ENCODE measurements around the gene DHRS3.
"Not testable (repeated sequence)": the region's sequence is repeated elsewhere in the genome, so short reads cannot be mapped to it uniquely, and the experiment has no call there.

Gene DHRS3

DNA sequence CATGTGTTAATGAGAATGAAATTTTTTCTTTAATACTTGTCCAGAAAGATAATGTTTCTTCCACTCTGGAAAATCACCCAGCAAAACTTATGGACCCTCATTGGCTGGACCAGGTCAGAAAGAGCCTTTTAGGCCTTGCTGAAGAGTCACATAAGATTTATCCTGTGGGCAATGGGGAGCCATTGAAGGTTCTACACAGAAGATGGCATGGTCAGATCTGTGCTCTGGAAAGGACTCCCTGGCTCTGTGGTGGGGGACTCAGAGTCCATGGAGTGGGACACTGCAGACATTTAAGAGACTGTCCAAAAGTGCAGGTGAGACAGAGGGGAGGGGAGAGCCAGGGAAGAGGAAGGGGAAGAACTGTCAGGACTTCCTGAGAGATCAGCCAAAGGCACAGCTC lies 66.4 kb downstream of the DHRS3 start:
- DNase-seq: no peak

DNA sequence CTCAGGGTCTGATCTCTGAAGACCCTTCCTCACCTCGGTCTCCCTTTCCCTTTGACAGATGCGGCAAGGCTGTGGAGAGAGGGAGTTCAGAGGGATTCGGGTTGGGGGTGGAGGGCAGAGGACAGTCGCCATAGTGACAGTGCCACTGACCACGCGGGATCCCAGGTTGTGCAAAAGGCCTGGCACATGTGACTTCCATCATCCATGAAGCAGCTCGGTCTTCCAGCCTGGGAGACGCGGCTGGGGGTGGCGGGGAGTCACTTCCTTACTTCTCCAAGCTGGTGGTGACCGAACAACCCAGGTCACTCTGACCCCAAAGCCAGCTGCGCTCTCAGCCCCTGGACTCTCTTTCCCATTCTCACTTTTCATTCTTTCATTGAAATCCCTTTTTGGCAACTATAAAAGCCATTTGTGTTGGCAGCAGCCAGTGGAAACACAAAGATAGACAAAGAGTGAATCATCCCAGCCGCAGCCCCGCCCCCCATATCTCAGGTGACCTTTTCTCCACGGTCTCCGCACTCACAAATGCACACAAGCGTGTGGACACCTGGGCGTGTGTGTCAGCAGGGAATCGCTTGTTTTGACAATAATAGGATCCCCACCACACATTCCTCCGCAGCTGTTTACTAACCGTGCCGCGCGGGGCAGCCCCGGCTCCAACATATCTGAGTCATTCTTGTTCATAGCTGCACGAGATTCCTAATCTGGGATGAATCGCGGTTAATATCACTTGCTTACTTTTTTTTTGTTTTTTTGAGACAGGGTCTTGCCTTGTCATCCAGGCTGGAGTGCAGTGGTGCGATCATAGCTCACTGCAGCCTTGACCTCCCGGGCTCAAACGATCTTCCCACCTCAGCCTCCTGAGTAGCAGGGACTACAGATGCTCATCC lies 68.3 kb downstream of the DHRS3 start:
- DNase-seq: no peak

DNA sequence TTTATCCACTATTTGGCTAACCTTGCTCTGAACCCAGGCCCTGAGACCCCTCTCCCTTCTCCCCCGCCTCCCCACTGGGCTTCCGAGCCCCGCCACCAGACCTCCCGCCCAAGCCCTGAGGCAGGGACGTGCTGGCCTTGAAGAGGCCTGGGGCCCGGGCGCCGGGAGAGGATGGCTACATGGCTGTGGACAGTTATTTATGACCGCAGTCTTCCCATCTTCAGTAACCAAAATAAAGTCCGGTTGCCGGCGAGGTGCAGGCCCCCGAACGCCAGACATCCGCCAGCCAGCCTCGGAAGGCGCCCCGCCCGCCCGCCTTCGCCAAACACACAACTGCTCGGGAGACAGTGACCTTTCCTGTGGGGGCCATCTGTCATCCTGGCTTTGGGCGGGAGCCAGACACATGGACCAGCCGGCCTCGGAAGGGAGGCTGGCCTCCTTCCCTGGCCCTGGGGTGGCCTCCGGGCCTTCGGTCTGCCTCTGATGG lies 69.0 kb downstream of the DHRS3 start:
- no peak for DNase-seq

DNA sequence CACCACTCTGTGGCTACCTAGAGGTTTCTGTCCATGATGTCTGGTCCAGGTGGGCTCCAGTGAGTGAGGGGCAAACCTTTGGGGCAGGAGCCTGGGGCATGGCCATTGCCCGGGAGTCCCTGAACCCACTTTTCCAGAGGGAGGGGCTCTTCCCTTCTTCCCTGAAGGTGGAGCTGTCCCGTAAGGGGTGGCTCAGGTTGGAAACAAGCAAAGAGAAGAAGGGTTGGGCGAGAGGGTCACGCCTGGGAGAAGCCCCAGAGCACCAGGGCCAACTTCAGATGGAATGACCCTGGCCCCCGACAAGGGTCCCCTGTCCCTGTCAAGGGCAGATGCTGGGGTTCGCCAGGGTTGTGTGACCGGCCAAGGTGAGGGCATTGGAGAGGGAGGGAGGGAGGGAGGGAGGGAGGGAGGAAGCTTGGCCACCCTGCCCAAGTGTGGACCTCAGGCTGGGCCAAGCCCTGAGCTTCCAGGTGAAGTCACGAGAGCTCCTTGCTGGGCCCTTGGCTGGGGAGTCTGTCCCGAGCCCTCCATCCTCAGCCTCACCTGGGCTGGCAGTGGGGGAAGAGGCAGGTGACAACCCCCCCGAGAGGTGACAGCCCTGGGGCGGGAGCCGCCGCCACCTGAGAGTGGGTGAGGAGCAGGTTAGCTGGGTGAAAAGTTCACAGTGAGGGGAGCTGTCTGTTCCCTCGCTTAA lies 69.6 kb downstream of the DHRS3 start:
- DNase-seq: no peak

DNA sequence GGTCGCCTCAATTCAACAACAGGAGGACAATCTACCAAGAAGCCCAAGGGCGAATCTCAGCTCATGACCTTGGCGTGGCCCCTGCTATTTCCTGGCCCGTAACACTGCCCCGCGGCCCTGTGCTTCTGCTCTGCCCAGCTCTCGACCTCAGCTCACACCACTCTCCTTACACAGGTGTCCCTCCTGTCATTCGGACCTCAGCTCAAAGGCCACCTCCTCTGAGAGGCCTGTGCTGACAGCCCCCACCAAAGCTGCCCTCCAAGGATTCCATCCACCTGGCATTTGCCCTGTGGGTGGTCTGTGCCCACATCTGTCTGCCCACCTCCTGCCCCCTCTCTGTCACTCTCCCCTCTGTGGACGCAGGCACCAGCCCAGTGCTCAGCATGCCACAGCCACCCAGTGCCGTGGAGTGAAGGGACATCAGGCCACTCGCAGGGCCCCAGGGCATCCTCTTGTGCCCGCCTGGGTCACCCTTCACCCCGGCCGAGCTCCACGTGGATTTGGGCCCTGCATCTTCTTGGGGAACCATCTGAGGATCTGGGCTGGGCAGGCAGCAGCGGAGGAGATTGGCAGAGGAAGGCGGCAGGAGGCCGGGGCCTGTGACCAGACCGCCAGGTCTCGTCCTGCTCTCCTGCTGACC lies 70.3 kb downstream of the DHRS3 start:
- no peak for DNase-seq

DNA sequence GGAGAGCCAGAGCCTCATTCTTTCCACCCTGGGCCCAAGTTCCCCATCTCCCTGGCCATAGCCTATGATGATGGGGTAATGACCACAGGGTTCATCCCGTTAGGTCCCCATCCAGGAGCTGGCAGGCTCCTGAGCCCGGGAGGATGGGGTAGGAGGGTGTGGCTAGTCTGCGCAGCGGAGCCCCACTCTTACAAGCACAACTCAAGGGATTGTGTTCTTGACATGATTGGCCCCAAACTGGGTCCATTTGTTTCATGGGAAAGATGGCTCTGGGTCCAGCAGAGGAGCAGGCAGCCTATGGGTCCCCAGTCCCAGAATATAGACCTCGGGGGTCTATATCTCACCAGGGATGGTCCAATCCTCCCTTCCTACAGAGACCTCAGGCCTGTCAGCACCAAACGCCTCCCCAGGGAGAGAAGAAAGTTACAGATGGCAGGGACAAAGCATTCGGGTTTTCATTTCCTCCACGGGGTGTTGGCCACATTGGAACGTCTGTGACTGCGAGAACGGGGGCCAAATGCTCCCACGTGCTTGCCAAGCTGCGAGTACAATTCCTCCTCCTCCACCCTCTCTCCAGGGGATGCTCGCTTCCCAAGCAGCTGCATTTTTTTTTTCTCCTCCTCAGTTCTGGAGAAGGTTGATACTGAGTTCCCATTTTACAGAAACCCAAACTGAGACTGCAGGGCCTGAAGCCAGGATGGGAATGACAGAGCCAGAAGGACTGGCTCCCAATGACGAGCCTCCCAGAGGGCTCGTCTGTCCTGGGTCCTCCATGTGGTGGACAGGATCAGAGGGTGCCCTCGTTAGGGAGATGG lies 71.0 kb downstream of the DHRS3 start:
- no peak for DNase-seq

DNA sequence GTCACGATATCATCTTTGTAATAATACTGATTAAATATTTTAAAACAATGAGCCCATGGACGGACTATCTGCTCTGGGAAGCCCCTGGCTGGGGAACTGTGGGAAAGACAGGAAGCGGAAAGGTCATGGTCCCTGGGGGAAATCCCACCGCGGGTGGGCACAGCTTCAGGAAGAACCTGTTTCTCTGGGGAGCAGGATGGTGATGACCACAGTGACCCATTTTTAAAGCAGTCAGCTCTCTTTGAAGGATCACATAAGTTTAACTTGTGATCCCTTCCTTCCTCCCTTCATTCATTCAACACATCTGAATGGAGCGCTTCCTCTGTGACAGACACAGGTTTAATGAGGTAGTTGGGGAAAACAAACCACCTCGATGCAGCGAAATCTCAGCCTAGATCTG lies 73.0 kb downstream of the DHRS3 start:
- no peak for DNase-seq

DNA sequence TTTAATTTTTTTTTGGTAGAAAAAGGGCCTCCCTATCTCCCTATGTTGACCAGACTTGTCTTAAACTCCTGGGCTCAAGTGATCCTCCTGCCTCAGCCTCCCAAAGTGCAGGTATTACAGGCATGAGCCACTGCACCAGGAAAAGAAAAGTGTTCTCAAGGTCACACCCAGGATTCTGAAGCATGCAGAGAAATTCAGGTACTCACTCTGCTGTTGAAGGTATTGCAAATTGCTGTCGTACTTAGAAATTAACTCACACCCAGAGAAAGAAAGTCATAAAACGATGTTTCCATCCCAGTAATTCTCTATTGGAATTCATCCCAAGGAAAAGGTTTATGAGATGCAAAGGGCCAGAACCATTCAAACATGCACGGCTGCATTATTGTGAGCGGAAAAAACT lies 73.7 kb downstream of the DHRS3 start:
- no peak for DNase-seq

DNA sequence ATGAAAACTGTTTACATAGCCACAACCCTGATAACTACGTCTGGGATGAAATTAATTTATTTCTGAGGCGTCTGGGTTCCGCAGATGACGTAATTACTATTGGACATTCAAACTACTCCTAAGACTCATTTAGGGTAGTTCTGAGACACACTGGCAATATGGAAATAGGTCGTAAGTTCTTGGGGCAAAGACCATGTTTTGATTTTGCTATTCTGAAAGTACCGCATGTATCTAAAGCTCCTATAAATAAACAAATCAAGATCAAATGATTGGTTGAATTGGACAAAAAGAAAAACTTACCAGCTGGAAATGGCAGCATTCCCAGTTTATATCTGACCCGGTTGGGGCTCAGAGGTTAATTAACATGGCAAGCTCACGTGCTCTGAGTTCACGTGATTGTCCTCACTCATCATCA lies 74.3 kb downstream of the DHRS3 start:
- DNase-seq: no peak

DNA sequence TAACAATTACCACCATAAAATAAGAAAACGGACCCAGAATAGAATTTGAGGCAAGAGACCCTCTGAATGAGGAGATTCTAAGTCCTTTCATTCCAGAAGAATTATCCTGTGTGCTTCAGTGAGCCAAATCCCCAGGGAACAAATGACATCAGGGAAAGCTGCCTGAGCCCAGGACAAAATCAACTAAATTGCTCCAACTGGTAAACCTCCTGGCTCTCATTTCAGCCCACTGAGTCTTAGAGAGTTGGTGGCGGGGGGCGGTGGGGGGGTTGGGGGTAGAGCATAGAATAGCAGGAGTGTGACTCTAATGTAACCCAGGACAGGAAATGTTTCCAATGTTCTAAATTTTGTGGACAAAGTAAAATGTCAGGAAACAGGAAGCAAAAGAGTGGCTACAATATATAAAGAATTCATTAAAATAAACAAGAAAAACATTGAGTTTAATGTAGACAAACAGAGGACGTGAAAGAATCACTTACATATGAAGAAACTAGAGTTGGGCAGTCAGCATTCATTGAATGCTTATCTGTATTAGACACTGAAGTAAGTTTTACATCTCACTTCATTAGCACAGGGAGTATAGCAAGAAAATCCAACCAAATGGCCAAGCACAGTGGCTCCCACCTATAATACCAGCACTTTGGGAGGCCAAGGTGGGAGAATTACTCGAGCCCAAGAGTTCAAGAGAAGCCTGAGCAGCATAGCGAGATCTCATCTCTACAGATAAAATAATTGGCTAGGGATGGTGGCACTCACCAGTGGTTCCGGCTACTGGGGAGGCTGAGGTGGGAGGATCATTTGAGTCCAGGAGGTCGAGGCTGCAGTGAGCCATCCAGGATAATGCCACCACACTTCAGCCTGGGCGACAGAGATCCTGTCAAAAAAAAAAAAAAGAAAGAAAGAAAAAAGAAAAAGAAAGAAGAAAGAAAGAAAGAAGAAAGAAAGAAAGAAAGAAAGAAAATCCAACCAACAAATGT lies 75.1 kb downstream of the DHRS3 start:
- no peak for DNase-seq

DNA sequence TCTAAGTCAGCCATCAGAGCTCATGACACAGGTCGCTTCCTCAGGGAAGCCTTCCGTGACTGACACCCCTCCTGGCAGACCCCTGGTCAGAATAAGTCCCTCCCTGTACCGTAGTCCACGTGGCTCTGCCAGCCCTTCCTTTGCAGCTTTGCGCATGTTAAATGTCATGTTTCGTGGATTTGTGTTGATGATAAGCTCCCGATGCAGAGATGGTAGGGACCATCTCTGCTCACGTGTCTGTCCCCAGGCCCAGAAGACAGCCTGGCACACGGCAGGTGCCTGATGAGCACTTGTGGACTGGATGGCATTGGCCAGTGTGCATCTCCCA lies 75.9 kb downstream of the DHRS3 start:
- no peak for DNase-seq

DNA sequence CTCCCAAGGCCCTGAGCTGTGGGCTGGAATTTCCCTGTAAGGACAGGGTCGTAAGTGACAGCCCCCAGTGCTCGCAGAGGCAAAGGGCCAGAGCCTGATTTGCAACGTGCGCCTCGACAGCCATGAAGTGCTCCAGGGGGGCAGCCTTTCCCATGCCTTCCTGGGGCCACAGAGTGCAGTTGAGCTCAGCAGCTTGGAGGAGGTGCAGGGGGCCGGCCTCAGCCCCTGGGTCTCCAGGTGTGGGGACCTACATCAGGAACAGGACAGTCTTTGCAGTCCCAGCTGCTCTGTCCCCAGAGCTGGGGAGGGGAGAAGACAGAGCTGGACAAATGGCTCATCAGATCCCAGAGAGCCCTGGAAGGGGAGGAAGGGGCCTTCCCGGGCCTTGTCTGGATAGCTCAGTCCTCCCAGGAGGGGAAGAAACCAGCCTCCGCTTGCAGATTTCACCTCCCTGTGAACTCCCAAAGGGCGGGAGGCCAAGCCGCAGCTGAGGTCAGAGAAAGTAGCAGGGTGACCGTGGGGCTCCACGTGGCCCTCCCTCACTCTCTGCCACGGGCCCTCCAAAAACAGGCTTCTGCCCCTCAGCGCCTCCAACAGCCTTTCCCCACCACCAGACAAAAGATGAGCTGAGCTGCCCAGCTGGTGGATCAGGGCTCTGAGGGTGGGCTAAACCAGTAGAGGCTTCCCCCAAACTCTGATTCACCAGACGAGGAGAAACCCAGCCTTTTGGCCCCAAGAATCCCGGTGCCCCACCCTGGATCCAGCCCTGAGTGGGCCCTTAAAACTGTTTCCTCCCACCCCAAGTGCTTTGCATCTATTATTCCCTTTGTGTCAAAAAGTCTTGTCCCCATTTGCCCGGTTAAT lies 76.5 kb downstream of the DHRS3 start:
- DNase-seq: no peak

DNA sequence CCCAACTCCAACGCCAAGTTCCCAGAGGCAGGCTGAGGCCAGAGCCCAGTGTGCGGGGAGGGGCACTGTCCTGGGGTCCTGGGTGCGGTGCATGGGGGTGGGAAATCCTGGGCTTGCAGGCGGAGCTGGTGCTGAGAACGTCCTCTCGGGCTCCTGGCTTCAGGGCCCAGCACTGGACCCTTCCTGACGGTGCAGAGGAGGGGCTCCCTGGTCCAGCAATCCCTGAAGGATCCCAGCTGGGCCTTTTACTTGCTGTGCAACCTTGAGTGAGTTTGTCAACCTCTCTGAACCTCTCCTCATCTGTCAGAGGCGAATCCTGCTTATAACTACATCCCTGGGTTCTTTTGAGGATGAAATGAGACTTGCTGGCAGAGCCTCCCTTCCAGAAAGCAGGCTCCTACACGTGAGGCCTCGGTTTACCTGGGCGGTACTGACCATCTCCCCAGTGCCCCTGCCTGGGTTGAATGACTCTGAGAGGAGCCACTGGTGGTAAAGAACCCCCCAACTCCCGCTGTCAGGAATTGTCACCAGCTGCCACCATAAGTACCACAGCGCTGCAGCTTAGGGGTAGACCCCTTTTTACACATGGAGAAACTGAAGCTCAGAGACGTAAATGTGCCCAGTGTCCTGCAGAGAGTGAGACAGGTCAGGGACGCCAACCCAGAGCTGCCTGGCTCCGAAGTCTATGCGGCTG lies 77.3 kb downstream of the DHRS3 start:
- DNase-seq: no peak

DNA sequence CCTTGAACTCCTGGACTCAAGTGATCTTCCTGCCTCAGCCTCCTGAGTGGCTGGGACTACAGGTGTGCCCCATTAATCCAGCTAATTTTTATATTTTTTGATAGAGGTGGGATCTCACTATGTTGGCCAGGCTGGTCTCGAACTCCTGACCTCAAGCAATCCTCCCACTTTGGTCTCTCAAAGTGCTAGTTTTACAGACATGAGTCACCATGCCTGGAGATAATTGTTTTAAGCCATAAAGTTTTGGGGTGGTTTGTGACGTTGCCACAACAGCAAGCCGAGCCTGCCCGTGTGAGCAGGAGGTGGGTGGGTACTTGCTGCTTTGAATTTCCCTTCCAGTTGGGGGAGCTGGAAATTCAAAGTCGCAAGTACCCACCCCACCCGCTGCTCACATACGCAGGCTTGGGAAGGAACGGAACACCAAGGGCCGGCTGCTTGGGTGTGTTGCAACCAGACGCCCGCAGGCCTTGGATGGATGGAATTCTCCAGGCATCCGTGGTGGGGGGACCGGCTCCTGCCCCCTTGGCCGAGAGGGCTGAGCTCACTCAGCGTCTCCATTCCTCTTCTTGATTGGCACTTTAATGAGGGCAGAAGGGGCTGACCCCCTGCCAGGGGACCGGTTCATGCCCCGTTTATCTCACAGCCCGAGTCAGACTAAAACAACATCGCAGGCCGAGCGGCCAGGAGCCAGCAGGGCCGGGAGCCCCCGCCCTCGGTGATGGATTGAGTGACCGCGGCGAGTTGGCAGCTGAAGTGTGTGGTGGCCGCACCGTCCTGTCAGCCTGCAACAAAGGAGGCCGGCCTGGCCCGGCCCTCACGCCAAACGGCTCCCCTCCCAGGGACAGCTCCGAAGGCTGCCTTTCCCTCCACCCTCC lies 78.1 kb downstream of the DHRS3 start:
- no peak for DNase-seq

DNA sequence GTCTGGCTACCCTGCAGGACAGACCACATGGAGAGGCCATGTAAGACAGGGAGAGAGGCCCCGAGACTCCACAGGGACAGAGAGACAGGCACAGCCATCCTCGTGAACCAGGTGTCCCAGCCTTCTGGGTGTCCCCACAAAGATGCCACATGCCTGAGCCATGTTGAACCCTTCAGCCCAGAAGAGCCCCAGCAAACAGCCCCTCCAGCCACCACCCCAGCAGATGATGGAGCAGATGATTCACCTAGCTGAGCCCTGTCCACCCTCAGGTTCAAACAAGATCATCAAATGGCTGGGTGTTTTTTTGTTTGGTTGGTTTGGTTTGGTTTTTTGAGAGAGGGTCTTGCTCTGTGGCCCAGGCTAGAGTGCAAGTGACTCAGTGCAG lies 78.7 kb downstream of the DHRS3 start:
- DNase-seq: no peak

DNA sequence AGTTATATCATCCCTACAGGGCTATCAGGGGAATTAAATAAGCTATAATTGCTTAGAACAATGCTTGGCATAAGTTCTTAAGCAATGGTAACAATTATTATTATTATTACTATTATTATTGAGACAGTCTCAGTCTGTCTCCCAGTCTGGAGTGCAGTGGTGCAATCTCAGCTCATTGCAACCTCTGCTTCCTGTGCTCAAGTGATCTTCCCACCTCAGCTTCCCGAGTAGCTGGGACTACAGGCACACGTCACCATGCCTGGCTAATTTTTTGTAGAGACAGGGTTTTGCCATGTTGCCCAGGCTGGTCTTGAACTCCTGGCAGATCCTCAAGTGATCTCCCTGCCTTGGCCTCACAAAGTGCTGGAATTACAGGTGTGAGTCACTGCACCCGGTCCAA lies 79.5 kb downstream of the DHRS3 start:
- not testable (repeated sequence) for DNase-seq

DNA sequence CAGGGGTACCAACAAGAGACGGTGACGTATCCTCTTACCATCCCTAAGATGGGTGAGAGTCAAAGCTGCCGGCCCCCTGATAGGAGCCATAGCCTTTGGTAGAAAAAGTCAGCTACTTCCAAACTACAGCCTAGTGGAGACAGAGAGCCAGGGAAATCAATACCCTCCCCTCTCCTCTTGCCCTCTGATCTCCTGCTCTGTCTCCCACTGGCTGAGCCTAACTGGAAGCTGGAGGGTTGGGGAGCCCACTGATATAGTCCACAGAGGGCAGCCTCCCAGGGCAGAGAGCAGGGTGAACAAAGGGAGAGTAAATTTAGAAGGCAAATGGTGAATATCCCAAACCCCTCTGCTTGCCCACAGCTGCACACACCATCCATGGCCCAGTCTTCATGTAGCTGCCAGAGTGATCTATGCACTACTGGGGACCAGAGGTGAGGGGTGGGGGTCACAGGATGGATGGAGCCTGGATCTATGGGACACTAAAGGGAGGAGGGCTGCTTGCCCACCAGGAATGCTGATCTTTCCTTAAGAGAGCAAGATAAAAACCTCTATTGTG lies 80.0 kb downstream of the DHRS3 start:
- DNase-seq: no peak

DNA sequence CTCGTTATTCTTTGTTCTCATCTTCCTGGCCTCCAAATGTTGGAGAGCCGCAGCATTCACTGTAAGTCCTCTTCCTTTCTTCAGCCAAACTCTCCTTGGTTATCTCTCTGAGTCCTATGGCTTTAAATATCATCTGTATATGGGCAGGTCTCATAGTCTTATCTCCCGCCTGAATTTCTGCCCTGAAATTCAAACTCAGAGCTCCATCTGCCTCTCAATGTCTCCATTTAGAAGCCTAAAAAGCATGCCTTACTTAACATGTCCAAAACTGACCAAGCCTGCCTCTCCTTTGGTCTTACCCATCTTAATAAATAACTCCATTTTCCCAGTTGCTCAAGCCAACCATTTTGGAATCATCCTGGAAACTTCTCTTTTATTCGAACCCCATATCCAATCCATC lies 80.7 kb downstream of the DHRS3 start:
- no peak for DNase-seq

All from activated naive CD4-positive, alpha-beta T cell (primary cell).